Measurements from ENCODE around the gene LARP4B. TPM values are rescaled to one million over a fixed set of nuclear protein-coding genes. Genes with fewer than 3 reads are reported as not detected.

LARP4B gene
- polyA plus RNA-seq, 1 donor from 2014 or later, result 14.2 TPM

DNA sequence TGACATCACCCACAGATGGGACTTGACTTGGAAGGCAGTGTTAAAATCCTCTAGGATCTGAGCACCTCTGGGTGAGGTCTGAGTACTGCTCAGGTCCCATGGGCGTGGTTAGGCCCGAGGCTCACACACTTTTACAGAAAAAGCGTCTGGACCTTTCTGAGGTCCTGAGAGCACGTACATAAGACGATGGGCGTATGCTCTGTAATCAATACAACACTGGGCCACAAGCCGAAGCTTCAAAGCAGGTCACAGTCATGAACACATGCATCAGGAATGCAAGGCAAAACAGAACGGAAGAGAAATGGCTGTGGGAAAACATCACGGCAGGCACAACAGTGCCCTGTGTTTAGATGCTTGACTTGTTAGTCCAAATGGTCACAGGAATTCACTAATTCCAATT, 112.2 kb downstream of the LARP4B start:
- H4K20me1 ChIP-seq (ENCODE audit: insufficient read depth), result no peaks in the 10 kb centered on the region
- H3K36me3 ChIP-seq (ENCODE audit: insufficient read depth, low read length), result peaks cover 10% of the 10 kb centered on the region
- H3K27ac ChIP-seq (ENCODE audit: low read length), result no peak overlapping the region
- no peaks in the 10 kb centered on the region for H3K9me2 ChIP-seq (ENCODE audit: insufficient read depth, low read length)
- no peak overlapping the region for H3K4me2 ChIP-seq (ENCODE audit: low read length)
- no peaks in the 10 kb centered on the region for H3K79me2 ChIP-seq (replicated peaks; ENCODE audit: insufficient read depth, low read length)
- H3K9ac ChIP-seq (ENCODE audit: low read length), result no peak overlapping the region
- no peaks in the 10 kb centered on the region for H3K27me3 ChIP-seq (ENCODE audit: insufficient read depth, low read depth, low read length)
- no peak for TF ChIP-seq RAD21 (conservative IDR thresholded peaks at IDR 0.05)
- TF ChIP-seq POLR2AphosphoS5 (IDR thresholded peaks at IDR 0.05), result no peak
- TF ChIP-seq MXI1 (conservative IDR thresholded peaks at IDR 0.05; ENCODE audit: poor library complexity, severe bottlenecking), result no peak
- TF ChIP-seq, protein P1, sequence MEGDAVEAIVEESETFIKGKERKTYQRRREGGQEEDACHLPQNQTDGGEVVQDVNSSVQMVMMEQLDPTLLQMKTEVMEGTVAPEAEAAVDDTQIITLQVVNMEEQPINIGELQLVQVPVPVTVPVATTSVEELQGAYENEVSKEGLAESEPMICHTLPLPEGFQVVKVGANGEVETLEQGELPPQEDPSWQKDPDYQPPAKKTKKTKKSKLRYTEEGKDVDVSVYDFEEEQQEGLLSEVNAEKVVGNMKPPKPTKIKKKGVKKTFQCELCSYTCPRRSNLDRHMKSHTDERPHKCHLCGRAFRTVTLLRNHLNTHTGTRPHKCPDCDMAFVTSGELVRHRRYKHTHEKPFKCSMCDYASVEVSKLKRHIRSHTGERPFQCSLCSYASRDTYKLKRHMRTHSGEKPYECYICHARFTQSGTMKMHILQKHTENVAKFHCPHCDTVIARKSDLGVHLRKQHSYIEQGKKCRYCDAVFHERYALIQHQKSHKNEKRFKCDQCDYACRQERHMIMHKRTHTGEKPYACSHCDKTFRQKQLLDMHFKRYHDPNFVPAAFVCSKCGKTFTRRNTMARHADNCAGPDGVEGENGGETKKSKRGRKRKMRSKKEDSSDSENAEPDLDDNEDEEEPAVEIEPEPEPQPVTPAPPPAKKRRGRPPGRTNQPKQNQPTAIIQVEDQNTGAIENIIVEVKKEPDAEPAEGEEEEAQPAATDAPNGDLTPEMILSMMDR (IDR thresholded peaks at IDR 0.05; ENCODE audit: poor library complexity, severe bottlenecking), result no peak
- no peak for TF ChIP-seq EZH2 (IDR thresholded peaks at IDR 0.05; ENCODE audit: borderline replicate concordance, insufficient read depth, low read length, poor library complexity, severe bottlenecking)
- TF ChIP-seq, protein P2, sequence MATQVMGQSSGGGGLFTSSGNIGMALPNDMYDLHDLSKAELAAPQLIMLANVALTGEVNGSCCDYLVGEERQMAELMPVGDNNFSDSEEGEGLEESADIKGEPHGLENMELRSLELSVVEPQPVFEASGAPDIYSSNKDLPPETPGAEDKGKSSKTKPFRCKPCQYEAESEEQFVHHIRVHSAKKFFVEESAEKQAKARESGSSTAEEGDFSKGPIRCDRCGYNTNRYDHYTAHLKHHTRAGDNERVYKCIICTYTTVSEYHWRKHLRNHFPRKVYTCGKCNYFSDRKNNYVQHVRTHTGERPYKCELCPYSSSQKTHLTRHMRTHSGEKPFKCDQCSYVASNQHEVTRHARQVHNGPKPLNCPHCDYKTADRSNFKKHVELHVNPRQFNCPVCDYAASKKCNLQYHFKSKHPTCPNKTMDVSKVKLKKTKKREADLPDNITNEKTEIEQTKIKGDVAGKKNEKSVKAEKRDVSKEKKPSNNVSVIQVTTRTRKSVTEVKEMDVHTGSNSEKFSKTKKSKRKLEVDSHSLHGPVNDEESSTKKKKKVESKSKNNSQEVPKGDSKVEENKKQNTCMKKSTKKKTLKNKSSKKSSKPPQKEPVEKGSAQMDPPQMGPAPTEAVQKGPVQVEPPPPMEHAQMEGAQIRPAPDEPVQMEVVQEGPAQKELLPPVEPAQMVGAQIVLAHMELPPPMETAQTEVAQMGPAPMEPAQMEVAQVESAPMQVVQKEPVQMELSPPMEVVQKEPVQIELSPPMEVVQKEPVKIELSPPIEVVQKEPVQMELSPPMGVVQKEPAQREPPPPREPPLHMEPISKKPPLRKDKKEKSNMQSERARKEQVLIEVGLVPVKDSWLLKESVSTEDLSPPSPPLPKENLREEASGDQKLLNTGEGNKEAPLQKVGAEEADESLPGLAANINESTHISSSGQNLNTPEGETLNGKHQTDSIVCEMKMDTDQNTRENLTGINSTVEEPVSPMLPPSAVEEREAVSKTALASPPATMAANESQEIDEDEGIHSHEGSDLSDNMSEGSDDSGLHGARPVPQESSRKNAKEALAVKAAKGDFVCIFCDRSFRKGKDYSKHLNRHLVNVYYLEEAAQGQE (IDR thresholded peaks at IDR 0.05; ENCODE audit: borderline replicate concordance), result no peak
- no peaks in the 10 kb centered on the region for H3K9me3 ChIP-seq (ENCODE audit: low read length)
- H3F3A ChIP-seq (ENCODE audit: insufficient read depth, low read length, poor library complexity, severe bottlenecking), result no peaks in the 10 kb centered on the region
- H3K4me3 ChIP-seq (ENCODE audit: low read length), result no peak overlapping the region
- H2AFZ ChIP-seq (ENCODE audit: low read depth, low read length), result no peak overlapping the region

DNA sequence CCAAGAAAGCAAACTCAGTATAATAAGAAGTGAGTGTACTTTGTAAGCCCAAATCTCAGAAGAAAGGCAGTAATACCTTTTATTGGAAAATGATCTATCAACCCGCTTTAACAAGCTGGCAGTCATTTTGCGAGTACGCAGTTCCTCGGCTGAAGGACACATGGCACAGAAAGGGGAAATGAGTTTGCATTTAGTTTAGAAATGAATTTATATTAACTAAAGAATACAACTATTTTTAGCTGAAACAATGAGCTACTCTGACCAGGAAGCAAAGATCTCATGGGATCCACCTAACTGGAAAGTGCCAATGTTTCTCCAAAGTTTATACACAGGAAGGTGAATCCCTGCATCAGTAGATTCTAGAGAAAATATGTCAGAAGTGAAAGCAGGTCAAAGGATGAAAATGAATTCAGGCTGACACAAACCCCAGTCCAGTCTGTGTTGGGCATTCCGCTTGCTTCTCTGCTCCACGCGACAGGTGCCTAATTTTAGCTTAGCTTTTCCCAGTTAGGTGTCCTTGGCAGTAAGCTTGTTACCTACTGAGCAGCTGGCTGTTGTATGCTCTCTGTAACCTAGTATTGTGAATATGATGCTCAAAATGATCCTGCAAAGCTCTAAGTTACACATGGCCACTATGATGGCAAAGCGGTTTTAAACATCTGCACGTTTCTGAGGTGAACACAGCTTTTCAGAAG, 112.8 kb downstream of the LARP4B start:
- no peaks in the 10 kb centered on the region for H3K27me3 ChIP-seq (ENCODE audit: insufficient read depth, low read depth, low read length)
- H3K9ac ChIP-seq (ENCODE audit: low read length), result no peak overlapping the region
- peaks cover 10% of the 10 kb centered on the region for H3K36me3 ChIP-seq (ENCODE audit: insufficient read depth, low read length)
- TF ChIP-seq EZH2 (IDR thresholded peaks at IDR 0.05; ENCODE audit: borderline replicate concordance, insufficient read depth, low read length, poor library complexity, severe bottlenecking) (no peak), SMC3 (conservative IDR thresholded peaks at IDR 0.05; ENCODE audit: poor library complexity) (no peak), TAF1 (IDR thresholded peaks at IDR 0.05; ENCODE audit: low read depth) (no peak), POLR2AphosphoS5 (IDR thresholded peaks at IDR 0.05) (no peak), RAD21 (conservative IDR thresholded peaks at IDR 0.05) (no peak), EP300 (conservative IDR thresholded peaks at IDR 0.05; ENCODE audit: poor library complexity, severe bottlenecking) (no peak), MXI1 (conservative IDR thresholded peaks at IDR 0.05; ENCODE audit: poor library complexity, severe bottlenecking) (no peak)
- TF ChIP-seq, protein P1 (IDR thresholded peaks at IDR 0.05; ENCODE audit: poor library complexity, severe bottlenecking), result no peak
- TF ChIP-seq, protein P2 (IDR thresholded peaks at IDR 0.05; ENCODE audit: borderline replicate concordance), result no peak
- no peaks in the 10 kb centered on the region for H3K9me2 ChIP-seq (ENCODE audit: insufficient read depth, low read length)
- H3K9me3 ChIP-seq (ENCODE audit: low read length), result no peaks in the 10 kb centered on the region
- H3F3A ChIP-seq (ENCODE audit: insufficient read depth, low read length, poor library complexity, severe bottlenecking), result no peaks in the 10 kb centered on the region
- H3K79me2 ChIP-seq (replicated peaks; ENCODE audit: insufficient read depth, low read length), result no peaks in the 10 kb centered on the region
- H3K4me2 ChIP-seq (ENCODE audit: low read length), result no peak overlapping the region
- no peak overlapping the region for H3K27ac ChIP-seq (ENCODE audit: low read length)
- H3K4me3 ChIP-seq (ENCODE audit: low read length), result no peak overlapping the region
- no peaks in the 10 kb centered on the region for H4K20me1 ChIP-seq (ENCODE audit: insufficient read depth)
- H2AFZ ChIP-seq (ENCODE audit: low read depth, low read length), result no peak overlapping the region
